Measurements from ENCODE around the gene TMEM239. TPM values are rescaled to one million over a fixed set of nuclear protein-coding genes. Genes with fewer than 3 reads are reported as not detected.

The TMEM239 gene
- total RNA-seq, 2 donors from 2014 or later: not detected

GRCh38 chr20:2837221-2837960, 21.2 kb downstream of the TMEM239 start:
- H3K9me3 ChIP-seq (ENCODE audit: control insufficient read depth, low read length, poor library complexity, severe bottlenecking): no peaks in the 10 kb centered on the region
- ATAC-seq (no peak), DNase-seq (no peak)
- Mint-ChIP-seq H3K27me3 (no peaks in the 10 kb centered on the region), H3K4me3 (no peak overlapping the region), H3K27ac (peak overlapping the region; percentile 29), H3K36me3 (ENCODE audit: low read depth) (peaks cover 5% of the 10 kb centered on the region), H3K4me1 (peaks cover 25% of the 10 kb centered on the region)

DNA sequence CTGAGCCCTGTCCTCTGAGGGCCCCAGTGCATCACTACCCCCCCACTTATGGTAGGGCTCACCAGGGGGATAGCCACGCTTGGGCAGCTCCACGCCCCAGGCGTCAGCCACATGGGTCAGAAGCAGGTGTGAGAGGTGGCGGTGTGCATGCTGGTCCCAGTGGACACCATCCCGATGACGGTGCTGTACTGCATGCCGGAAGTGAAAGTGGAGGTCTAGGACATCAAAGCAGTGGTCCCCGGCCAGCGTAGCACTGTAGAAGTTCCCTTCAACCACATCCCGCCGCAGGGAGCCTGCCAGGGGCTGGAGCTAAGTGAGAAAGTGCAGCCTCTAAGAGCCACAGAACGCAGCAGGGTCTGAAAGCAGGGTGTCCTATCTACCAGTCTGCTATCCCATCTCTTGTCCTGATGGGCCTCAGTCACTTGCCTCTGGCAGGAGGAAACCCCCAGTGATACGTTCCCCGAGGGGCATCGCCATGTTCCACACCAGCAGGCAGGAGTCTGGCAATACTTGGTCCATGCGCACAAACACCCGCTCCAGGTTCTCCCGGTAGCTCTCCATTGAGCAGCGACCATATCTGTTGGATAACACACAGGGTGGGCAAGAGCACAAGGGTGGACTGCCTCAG, 22.1 kb downstream of the TMEM239 start:
- ATAC-seq: no peak
- Mint-ChIP-seq H3K27me3 (no peaks in the 10 kb centered on the region), H3K4me1 (peaks cover 24% of the 10 kb centered on the region), H3K27ac (no peak overlapping the region), H3K36me3 (ENCODE audit: low read depth) (peaks cover 5% of the 10 kb centered on the region), H3K4me3 (no peak overlapping the region)
- no peak for DNase-seq
- no peaks in the 10 kb centered on the region for H3K9me3 ChIP-seq (ENCODE audit: control insufficient read depth, low read length, poor library complexity, severe bottlenecking)

- ATAC-seq: no peak
- DNase-seq: no peak
- H3K4me3 Mint-ChIP-seq: peak overlapping the region; percentile 86
- H3K4me1 Mint-ChIP-seq: peaks cover 26% of the 10 kb centered on the region
- no peaks in the 10 kb centered on the region for H3K9me3 ChIP-seq (ENCODE audit: control insufficient read depth, low read length, poor library complexity, severe bottlenecking)
- H3K27me3 Mint-ChIP-seq: no peaks in the 10 kb centered on the region
- H3K27ac Mint-ChIP-seq: peak overlapping the region; percentile 86
- peaks cover 5% of the 10 kb centered on the region for H3K36me3 Mint-ChIP-seq (ENCODE audit: low read depth)
These were observed 22.9 kb downstream of the TMEM239 start for GRCh38 chr20:2838847-2839671.

GRCh38 chr20:2839732-2840137, 23.6 kb downstream of the TMEM239 start:
- H3K4me3 Mint-ChIP-seq: peak overlapping the region; percentile 86
- H3K4me1 Mint-ChIP-seq: peaks cover 30% of the 10 kb centered on the region
- no peaks in the 10 kb centered on the region for H3K27me3 Mint-ChIP-seq
- H3K36me3 Mint-ChIP-seq (ENCODE audit: low read depth): peaks cover 8% of the 10 kb centered on the region
- peak overlapping the region; percentile 86 for H3K27ac Mint-ChIP-seq
- ATAC-seq: no peak
- no peaks in the 10 kb centered on the region for H3K9me3 ChIP-seq (ENCODE audit: control insufficient read depth, low read length, poor library complexity, severe bottlenecking)
- no peak for DNase-seq

DNA sequence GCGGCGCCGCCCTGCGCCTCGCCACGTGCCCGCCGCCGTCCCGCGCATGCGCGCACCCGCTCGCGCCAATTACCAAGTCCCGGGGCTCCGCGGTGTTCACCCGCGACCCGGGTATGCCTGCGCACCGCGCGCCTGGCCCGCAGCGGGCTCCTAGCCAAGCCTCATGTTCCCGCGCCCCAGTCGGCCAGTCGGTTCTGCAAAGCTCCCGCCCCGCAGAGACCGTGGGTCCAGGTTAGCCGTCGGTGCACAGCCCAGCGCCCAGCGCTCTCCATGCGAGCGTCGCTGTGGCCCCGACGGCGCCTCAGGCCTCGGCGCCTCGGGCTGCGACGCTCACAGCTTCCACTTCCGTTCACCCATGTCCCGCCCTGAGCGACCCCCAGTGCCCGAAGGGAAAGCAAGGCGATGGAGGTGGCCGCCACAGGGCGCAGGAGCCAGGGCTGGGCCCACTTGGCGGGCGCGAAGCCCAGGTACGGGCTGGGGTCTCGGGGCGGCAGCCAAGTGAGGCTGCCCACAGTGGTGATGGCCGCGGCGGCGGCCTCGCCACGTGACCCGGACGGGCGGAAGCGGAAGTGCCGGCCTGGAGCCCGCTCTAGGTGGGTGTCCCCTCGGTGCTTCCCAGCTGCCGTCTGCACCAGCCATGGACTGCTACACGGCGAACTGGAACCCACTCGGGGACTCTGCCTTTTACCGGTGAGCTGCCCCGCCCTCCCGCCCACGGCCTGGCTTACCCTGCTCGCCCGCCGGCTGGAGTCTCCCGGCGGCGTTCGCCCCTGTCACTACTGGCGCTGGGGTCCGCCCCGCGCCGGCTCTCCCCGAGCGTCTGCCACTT, 24.2 kb downstream of the TMEM239 start, which contains the start of the genes PCED1A and VPS16:
TSS of gene PCED1A (minus strand) at position 518 of the 829 bp plus-strand sequence. CDS start 743 bp downstream, outside the sequence.
TSS of gene VPS16 (plus strand) at position 608 of the 829 bp plus-strand sequence. CDS start at position 638, 30 bp downstream.
- Mint-ChIP-seq H3K27me3 (no peaks in the 10 kb centered on the region), H3K4me3 (peak within 1 kb of the TSS; percentile 86), H3K4me1 (peaks cover 35% of the 10 kb centered on the region), H3K27ac (peak within 1 kb of the TSS; percentile 86), H3K36me3 (ENCODE audit: low read depth) (peaks cover 8% of the 10 kb centered on the region)
- DNase-seq: peak; percentile 80 to 82 (median 81)
- no peaks in the 10 kb centered on the region for H3K9me3 ChIP-seq (ENCODE audit: control insufficient read depth, low read length, poor library complexity, severe bottlenecking)
- ATAC-seq: peak; percentile 98

- peak overlapping the region; percentile 86 for H3K27ac Mint-ChIP-seq
- ATAC-seq (peak; percentile 27), DNase-seq (peak in 1 of 3 donors; percentile 27)
- H3K4me3 Mint-ChIP-seq: peak overlapping the region; percentile 86
- peaks cover 35% of the 10 kb centered on the region for H3K4me1 Mint-ChIP-seq
- no peaks in the 10 kb centered on the region for H3K27me3 Mint-ChIP-seq
- no peaks in the 10 kb centered on the region for H3K9me3 ChIP-seq (ENCODE audit: control insufficient read depth, low read length, poor library complexity, severe bottlenecking)
- H3K36me3 Mint-ChIP-seq (ENCODE audit: low read depth): peaks cover 8% of the 10 kb centered on the region
These were observed 24.9 kb downstream of the TMEM239 start for GRCh38 chr20:2840967-2841531.

GRCh38 chr20:2845607-2846006, 29.4 kb downstream of the TMEM239 start:
- no peak overlapping the region for H3K4me3 Mint-ChIP-seq
- peaks cover 2% of the 10 kb centered on the region for H3K36me3 Mint-ChIP-seq (ENCODE audit: low read depth)
- H3K27ac Mint-ChIP-seq: peak overlapping the region; percentile 86
- no peak for DNase-seq
- no peaks in the 10 kb centered on the region for H3K9me3 ChIP-seq (ENCODE audit: control insufficient read depth, low read length, poor library complexity, severe bottlenecking)
- H3K27me3 Mint-ChIP-seq: no peaks in the 10 kb centered on the region
- peaks cover 24% of the 10 kb centered on the region for H3K4me1 Mint-ChIP-seq
- ATAC-seq: no peak

DNA sequence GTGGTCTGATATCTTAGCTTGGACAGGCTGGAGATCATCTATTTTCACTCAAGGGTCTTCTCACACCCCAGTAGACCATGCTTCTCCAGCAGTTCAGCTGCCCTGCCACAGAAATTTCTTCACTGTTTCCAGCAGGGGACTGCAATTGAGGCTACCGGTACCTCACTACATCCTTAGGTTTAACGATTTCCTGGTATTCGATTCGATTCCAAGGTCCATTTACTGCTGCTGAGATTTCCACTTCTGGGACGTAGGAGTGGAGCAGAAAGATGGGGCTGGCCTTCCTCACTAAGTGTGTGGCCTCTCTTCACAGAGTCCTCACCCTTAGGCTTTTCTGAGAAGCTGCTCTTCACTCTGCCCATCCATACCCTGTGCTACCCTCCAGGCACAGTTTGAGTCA, 30.5 kb downstream of the TMEM239 start:
- Mint-ChIP-seq H3K27me3 (no peaks in the 10 kb centered on the region), H3K36me3 (ENCODE audit: low read depth) (peaks cover 2% of the 10 kb centered on the region), H3K27ac (no peak overlapping the region), H3K4me3 (no peak overlapping the region), H3K4me1 (peaks cover 20% of the 10 kb centered on the region)
- ATAC-seq (no peak), DNase-seq (no peak)
- H3K9me3 ChIP-seq (ENCODE audit: control insufficient read depth, low read length, poor library complexity, severe bottlenecking): no peaks in the 10 kb centered on the region

- DNase-seq (no peak), ATAC-seq (no peak)
- H3K27ac Mint-ChIP-seq: peak overlapping the region; percentile 84
- no peaks in the 10 kb centered on the region for H3K9me3 ChIP-seq (ENCODE audit: control insufficient read depth, low read length, poor library complexity, severe bottlenecking)
- H3K4me3 Mint-ChIP-seq: no peak overlapping the region
- H3K4me1 Mint-ChIP-seq: peaks cover 24% of the 10 kb centered on the region
- peaks cover 2% of the 10 kb centered on the region for H3K36me3 Mint-ChIP-seq (ENCODE audit: low read depth)
- no peaks in the 10 kb centered on the region for H3K27me3 Mint-ChIP-seq
These were observed 31.6 kb downstream of the TMEM239 start for GRCh38 chr20:2847802-2848201.

- DNase-seq: no peak
- Mint-ChIP-seq H3K4me3 (no peak overlapping the region), H3K27me3 (no peaks in the 10 kb centered on the region), H3K36me3 (ENCODE audit: low read depth) (peaks cover under 1% of the 10 kb centered on the region), H3K27ac (no peak overlapping the region), H3K4me1 (peaks cover 16% of the 10 kb centered on the region)
- no peaks in the 10 kb centered on the region for H3K9me3 ChIP-seq (ENCODE audit: control insufficient read depth, low read length, poor library complexity, severe bottlenecking)
- no peak for ATAC-seq
These were observed 33.4 kb downstream of the TMEM239 start for GRCh38 chr20:2849529-2849928.

GRCh38 chr20:2851086-2851485, 34.9 kb downstream of the TMEM239 start:
- peaks cover 11% of the 10 kb centered on the region for H3K4me1 Mint-ChIP-seq
- H3K9me3 ChIP-seq (ENCODE audit: control insufficient read depth, low read length, poor library complexity, severe bottlenecking): no peaks in the 10 kb centered on the region
- DNase-seq (no peak), ATAC-seq (no peak)
- H3K27ac Mint-ChIP-seq: peak overlapping the region; percentile 88
- H3K4me3 Mint-ChIP-seq: no peak overlapping the region
- no peaks in the 10 kb centered on the region for H3K27me3 Mint-ChIP-seq
- no peaks in the 10 kb centered on the region for H3K36me3 Mint-ChIP-seq (ENCODE audit: low read depth)

DNA sequence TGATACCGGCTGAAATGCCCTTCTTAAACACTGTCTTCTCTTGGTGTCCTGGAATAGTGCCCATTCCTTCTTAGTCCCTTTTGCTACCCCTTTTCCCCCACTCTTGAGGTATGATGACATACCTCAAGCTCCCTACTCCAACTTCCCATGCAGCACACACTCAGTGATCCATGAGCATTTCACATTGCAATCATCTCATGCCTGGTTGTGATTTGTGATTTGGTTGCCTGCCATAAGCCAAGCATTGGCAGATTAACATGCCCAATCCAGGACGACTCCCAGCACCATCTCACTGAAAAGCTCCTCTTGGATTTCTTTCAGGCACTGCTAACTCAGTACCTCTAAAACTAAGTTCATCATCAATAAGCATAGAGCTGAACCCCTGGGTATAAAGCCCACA, 42.4 kb downstream of the TMEM239 start:
- Mint-ChIP-seq H3K4me3 (no peak overlapping the region), H3K4me1 (peaks cover 9% of the 10 kb centered on the region), H3K27ac (no peak overlapping the region), H3K36me3 (ENCODE audit: low read depth) (peaks cover 3% of the 10 kb centered on the region), H3K27me3 (no peaks in the 10 kb centered on the region)
- ATAC-seq (no peak), DNase-seq (no peak)
- H3K9me3 ChIP-seq (ENCODE audit: control insufficient read depth, low read length, poor library complexity, severe bottlenecking): no peaks in the 10 kb centered on the region
